DND-41 (cell line): Measurements from ENCODE around the gene ERG28.

ENCODE experiments used
- EZH2 ChIP-seq: IDR thresholded peaks from 3 replicates; pipeline ENCODE4 v1.6.1; 2012; ENCODE audit warnings: borderline replicate concordance, low read depth, mild to moderate bottlenecking, moderate library complexity, low read length, inconsistent platforms; ENCODE audit not compliant: severe bottlenecking
- TF ChIP-seq, protein P1 (sequence below): IDR thresholded peaks from 2 replicates; pipeline ENCODE4 v1.5.1; 2012; ENCODE audit warnings: borderline replicate concordance, low read length, moderate library complexity, mild to moderate bottlenecking; ENCODE audit not compliant: poor library complexity, severe bottlenecking; ENCODE audit errors: extremely low read depth

- TF ChIP-seq, protein P1, sequence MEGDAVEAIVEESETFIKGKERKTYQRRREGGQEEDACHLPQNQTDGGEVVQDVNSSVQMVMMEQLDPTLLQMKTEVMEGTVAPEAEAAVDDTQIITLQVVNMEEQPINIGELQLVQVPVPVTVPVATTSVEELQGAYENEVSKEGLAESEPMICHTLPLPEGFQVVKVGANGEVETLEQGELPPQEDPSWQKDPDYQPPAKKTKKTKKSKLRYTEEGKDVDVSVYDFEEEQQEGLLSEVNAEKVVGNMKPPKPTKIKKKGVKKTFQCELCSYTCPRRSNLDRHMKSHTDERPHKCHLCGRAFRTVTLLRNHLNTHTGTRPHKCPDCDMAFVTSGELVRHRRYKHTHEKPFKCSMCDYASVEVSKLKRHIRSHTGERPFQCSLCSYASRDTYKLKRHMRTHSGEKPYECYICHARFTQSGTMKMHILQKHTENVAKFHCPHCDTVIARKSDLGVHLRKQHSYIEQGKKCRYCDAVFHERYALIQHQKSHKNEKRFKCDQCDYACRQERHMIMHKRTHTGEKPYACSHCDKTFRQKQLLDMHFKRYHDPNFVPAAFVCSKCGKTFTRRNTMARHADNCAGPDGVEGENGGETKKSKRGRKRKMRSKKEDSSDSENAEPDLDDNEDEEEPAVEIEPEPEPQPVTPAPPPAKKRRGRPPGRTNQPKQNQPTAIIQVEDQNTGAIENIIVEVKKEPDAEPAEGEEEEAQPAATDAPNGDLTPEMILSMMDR, result no peak
- no peak for TF ChIP-seq EZH2
Measured at GRCh38 chr14:75657331-75657730, 3.3 kb downstream of the ERG28 start.
